GM12874 (cell line): ENCODE data around the gene EFNA1.

Experiments
- TF ChIP-seq, protein P1 (sequence below): IDR thresholded peaks from 2 replicates; pipeline ENCODE4 v1.5.1; 2011; ENCODE audit warnings: low read depth, mild to moderate bottlenecking, control low read depth, low read length, moderate library complexity; ENCODE audit not compliant: insufficient read depth

The EFNA1 gene

DNA sequence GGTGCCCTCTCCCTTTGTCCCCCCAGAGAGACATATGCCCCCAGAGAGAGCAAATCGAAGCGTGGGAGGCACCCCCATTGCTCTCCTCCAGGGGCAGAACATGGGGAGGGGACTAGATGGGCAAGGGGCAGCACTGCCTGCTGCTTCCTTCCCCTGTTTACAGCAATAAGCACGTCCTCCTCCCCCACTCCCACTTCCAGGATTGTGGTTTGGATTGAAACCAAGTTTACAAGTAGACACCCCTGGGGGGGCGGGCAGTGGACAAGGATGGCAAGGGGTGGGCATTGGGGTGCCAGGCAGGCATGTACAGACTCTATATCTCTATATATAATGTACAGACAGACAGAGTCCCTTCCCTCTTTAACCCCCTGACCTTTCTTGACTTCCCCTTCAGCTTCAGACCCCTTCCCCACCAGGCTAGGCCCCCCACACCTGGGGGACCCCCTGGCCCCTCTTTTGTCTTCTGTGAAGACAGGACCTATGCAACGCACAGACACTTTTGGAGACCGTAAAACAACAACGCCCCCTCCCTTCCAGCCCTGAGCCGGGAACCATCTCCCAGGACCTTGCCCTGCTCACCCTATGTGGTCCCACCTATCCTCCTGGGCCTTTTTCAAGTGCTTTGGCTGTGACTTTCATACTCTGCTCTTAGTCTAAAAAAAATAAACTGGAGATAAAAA is 40.7 kb upstream of the EFNA1 start:
- TF ChIP-seq, protein P1, sequence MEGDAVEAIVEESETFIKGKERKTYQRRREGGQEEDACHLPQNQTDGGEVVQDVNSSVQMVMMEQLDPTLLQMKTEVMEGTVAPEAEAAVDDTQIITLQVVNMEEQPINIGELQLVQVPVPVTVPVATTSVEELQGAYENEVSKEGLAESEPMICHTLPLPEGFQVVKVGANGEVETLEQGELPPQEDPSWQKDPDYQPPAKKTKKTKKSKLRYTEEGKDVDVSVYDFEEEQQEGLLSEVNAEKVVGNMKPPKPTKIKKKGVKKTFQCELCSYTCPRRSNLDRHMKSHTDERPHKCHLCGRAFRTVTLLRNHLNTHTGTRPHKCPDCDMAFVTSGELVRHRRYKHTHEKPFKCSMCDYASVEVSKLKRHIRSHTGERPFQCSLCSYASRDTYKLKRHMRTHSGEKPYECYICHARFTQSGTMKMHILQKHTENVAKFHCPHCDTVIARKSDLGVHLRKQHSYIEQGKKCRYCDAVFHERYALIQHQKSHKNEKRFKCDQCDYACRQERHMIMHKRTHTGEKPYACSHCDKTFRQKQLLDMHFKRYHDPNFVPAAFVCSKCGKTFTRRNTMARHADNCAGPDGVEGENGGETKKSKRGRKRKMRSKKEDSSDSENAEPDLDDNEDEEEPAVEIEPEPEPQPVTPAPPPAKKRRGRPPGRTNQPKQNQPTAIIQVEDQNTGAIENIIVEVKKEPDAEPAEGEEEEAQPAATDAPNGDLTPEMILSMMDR = 0 out of 2 replicates have a peak, but pooled peaks have one; percentile 9

DNA sequence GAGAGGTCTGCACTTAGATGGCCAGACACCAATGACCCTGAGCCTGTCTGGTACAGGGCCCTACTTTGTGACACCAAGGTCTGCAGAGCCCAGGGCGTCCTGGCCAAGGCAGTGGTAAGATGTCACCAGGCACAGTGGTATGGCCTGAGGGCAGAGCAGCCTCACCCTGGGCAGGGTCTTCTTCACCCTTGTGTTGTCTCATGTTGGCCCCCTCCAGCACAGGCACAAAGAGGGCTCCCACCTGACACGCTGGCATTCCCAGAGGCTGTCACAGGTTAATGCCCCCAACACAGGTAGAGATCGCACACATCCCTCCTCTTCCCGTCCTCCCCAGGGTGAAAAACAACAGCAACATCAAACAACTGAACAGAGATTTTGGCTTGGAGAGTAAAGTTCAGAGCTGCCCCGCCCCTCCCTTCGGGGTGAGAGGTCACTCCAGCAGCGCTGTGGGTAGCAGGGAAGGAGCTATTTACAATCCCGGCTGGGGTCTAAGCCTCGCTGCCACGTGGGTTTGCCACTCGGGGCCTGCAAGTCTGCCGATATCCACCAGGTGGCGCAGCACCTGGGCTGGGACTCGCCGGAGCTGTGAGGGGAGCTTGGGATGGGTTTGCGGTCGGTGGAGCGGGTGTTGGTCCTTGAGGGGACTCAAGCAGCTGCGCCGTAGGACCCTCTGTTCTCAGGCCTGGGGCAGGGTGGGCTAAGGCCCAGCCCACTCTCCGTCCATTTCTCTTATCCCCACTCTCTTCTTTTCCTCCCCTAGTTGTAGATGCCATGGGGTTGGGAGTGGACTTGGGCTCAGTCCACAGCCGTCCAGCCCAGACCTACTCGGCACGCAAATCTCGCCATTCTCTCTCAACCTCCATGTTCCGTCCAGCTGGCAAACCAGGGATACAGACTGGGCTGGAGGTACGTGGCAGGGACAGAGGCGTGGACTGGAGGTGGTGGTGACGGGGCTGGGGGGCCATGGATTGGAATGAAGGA is 36.3 kb upstream of the EFNA1 start:
- TF ChIP-seq, protein P1 = peak; percentile 98

DNA sequence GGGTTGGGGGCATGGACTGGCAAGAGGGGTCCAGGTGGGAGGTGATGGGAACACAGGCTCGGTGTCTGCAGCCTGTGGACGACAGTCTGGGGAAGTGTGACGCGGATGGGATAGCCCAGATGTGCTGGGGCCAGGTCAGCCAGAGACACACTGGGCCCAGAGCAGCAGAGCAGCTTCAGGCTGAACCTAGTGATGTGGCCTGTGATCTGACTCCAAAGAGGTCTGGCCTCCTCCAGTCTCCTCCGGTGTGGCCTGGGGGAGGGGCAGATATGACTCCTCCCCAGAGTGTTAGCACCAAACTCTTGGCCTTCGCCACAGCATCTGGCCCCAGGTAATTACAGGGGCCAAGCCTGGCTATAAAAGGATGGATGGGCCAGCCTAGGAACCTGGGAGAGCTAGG is 35.5 kb upstream of the EFNA1 start:
- TF ChIP-seq, protein P1 = no peak

DNA sequence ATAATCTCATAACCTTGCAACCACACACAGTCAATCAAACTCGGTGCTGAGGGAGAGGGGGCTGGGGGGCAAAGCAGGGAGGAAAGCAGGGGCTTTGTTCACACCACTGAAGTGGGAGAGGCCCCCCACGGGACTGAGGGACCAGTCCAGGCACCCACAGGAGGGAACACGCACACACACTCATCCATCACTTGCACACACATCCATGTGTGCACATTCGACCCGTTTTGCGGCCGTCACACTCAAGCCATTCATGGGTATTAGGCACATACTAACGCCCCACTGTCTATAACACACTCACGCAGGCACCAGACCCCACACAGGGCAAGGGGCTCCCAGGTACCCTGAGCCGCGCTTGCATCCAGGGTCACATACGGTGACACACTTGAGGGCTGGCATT is 35.0 kb upstream of the EFNA1 start:
- TF ChIP-seq, protein P1 = no peak

DNA sequence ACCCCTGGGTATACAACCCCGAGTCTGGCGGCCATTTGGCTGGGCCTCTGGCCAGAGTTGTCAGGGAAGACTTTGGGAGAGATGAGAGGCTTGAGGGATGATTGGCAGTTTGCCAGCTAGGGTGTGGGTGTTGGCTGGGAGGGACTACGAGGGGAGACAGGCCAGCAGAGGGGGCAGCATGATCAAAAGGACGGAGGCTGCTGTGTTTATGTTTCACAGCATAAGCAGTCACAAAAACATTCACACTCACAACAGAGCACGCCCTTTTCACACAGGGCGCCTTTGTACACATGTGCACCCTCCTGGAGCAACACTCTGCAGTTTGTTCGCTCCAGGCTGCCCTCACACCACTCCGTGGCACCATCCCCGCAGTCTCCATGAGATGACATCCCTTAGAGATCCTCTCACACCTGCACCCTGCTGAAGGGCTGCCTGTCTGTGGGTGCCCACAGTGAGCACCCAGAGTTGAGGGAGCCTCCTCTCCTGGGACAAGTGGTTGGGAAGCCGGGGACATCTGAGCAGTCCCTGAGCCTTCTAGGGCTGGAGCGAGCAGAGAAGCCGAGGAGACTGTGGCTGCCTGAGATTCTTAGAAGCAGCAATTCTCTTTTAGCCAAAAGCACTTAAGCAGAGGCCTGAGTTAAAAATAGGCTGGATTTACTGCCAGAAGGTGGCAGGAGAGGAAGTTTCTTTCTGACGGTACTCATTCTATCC is 33.6 kb upstream of the EFNA1 start:
- TF ChIP-seq, protein P1 = peak; percentile 35

DNA sequence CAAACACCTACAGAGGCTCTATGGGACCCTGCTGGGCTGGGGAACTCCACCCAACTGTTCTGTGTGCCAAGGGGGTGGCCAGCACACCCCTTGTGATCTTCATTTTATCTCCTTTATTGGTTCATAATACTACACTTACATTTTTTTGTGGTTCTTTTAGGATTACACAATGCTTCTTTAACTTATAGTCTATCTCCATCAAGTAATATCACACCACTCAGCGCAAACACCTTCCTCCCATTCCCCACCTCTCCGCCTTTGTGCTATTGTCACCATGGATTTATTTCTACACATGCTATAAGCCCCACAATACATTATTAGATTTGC is 33.1 kb upstream of the EFNA1 start:
- TF ChIP-seq, protein P1 = no peak

DNA sequence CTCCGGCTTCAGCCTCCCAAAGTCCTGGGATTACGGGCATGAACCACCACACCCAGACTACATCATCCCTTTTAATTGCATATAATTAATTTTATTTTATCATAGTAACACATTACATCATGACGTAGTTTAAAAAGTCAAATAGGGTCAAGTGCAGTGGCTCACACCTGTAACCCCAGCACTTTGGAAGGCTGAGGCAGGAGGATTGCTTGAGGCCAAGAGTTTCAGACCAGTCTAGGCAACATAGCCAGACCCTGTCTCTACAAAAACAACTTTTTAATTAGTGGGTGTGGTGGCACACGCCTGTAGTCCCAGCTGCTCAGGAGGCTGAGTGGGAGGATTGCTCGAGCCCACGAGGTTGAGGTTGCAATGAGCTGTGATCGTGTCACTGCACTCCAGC is 28.3 kb upstream of the EFNA1 start:
- TF ChIP-seq, protein P1 = no peak
